ENCODE measurements around the gene GLI1.

DNA sequence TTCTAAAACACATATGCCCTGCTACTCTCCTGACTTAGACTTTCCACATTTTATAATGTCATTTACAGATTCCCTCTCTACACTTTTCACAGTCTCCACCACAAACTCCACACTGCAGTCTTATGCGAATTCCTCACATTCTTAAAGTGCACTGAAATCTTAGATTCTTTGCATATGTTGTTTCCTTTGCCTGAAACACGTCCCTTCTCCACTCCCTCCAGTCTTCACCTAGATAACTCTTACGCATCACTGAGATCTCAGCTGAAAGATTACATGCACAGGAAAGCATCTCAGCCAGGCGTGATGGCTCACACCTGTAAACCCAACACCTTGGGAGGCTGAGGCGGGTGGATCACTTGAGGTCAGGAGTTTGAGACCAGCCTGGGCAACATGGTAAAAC, 23.9 kb downstream of the GLI1 start:
- TF ChIP-seq POLR2A (IDR thresholded peaks at IDR 0.05) = no peak
- TF ChIP-seq, protein P1, sequence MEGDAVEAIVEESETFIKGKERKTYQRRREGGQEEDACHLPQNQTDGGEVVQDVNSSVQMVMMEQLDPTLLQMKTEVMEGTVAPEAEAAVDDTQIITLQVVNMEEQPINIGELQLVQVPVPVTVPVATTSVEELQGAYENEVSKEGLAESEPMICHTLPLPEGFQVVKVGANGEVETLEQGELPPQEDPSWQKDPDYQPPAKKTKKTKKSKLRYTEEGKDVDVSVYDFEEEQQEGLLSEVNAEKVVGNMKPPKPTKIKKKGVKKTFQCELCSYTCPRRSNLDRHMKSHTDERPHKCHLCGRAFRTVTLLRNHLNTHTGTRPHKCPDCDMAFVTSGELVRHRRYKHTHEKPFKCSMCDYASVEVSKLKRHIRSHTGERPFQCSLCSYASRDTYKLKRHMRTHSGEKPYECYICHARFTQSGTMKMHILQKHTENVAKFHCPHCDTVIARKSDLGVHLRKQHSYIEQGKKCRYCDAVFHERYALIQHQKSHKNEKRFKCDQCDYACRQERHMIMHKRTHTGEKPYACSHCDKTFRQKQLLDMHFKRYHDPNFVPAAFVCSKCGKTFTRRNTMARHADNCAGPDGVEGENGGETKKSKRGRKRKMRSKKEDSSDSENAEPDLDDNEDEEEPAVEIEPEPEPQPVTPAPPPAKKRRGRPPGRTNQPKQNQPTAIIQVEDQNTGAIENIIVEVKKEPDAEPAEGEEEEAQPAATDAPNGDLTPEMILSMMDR (IDR thresholded peaks at IDR 0.05) = no peak

Data from esophagus squamous epithelium (tissue), 4 donors.